Measurements from ENCODE around the gene CSMD2. TPM values are rescaled to one million over a fixed set of nuclear protein-coding genes. Genes with fewer than 3 reads are reported as not detected.

CSMD2 gene
- total RNA-seq, 2 experiments from 2014 or later = not detected

DNA sequence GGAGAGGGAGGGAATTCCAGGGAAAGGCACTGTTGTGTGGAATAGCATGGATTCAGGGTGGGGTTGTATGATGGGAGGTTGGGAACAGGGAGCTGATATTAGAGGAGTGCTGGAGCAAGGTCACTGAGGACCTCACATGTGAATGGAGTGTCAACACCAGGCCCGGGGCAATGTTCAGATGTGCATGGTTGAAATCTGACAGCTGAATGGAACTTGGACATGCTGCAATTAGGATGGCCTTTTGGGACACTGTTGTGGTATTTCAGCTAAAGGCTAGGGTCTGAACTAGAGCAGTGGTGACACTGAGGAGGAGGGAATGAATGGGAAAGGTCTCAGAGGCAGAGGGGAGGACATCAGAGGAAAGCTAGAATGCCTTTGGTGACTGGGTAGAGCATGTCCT lies 667.6 kb downstream of the CSMD2 start:
- Histone ChIP-seq H3K4me2 (ENCODE audit: low read length) (no peak overlapping the region), H4K20me1 (ENCODE audit: insufficient read depth, low read length) (no peaks in the 10 kb centered on the region), H3K4me1 (ENCODE audit: insufficient read depth, low read length, poor library complexity, severe bottlenecking) (peaks cover 8% of the 10 kb centered on the region), H3K9me2 (ENCODE audit: insufficient read depth, low read length) (no peaks in the 10 kb centered on the region), H3K27ac (ENCODE audit: low read depth, low read length, poor library complexity, severe bottlenecking) (no peak overlapping the region), H3K79me2 (ENCODE audit: insufficient read depth, low read depth, low read length) (no peaks in the 10 kb centered on the region), H2AFZ (ENCODE audit: low read length) (no peak overlapping the region), H3K36me3 (ENCODE audit: insufficient read depth, low read length) (no peaks in the 10 kb centered on the region), H3K9me3 (ENCODE audit: low read length) (no peaks in the 10 kb centered on the region), H3K4me3 (ENCODE audit: low read depth, low read length, poor library complexity, severe bottlenecking) (no peak overlapping the region)
- intact Hi-C loops (cut with micrococcal nuclease; ENCODE audit: unreplicated experiment) = no loop called here
- TF ChIP-seq CTCF (conservative IDR thresholded peaks at IDR 0.05; ENCODE audit: low read length) (no peak), EZH2phosphoT487 (IDR thresholded peaks at IDR 0.05; ENCODE audit: borderline replicate concordance, low read depth, low read length) (no peak)
- POLR2A ChIA-PET = no interaction called here
- no TSS peak for BruUV-seq (replicated peaks)
- CTCF ChIA-PET (ENCODE audit: unreplicated experiment) = no interaction called here
- no peak for DNase-seq (ENCODE audit: low spot score)

DNA sequence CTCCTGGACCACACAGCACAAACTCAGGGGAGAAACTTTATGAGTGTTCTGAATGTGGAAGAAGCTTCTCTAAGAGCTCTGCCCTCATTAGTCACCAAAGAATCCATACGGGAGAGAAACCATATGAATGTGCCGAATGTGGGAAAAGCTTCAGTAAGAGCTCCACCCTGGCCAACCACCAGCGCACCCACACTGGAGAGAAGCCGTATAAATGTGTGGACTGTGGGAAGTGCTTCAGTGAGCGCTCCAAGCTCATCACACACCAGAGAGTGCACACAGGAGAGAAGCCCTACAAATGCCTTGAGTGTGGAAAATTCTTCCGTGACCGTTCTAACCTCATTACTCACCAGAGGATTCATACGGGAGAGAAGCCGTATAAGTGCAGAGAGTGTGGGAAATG lies 670.1 kb downstream of the CSMD2 start:
- Histone ChIP-seq H3K9me3 (ENCODE audit: low read length) (no peaks in the 10 kb centered on the region), H3K9me2 (ENCODE audit: insufficient read depth, low read length) (no peaks in the 10 kb centered on the region), H3K4me1 (ENCODE audit: insufficient read depth, low read length, poor library complexity, severe bottlenecking) (no peaks in the 10 kb centered on the region), H3K36me3 (ENCODE audit: insufficient read depth, low read length) (no peaks in the 10 kb centered on the region), H2AFZ (ENCODE audit: low read length) (no peak overlapping the region), H3K4me2 (ENCODE audit: low read length) (no peak overlapping the region), H3K27ac (ENCODE audit: low read depth, low read length, poor library complexity, severe bottlenecking) (no peak overlapping the region), H4K20me1 (ENCODE audit: insufficient read depth, low read length) (no peaks in the 10 kb centered on the region), H3K4me3 (ENCODE audit: low read depth, low read length, poor library complexity, severe bottlenecking) (no peak overlapping the region), H3K79me2 (ENCODE audit: insufficient read depth, low read depth, low read length) (no peaks in the 10 kb centered on the region)
- ChIA-PET POLR2A (no interaction called here), CTCF (ENCODE audit: unreplicated experiment) (no interaction called here)
- BruUV-seq (replicated peaks) = no TSS peak
- intact Hi-C loops (cut with micrococcal nuclease; ENCODE audit: unreplicated experiment) = no loop called here
- no peak for TF ChIP-seq EZH2phosphoT487 (IDR thresholded peaks at IDR 0.05; ENCODE audit: borderline replicate concordance, low read depth, low read length)
- TF ChIP-seq CTCF (conservative IDR thresholded peaks at IDR 0.05; ENCODE audit: low read length) = no peak
- no peak for DNase-seq (ENCODE audit: low spot score)

DNA sequence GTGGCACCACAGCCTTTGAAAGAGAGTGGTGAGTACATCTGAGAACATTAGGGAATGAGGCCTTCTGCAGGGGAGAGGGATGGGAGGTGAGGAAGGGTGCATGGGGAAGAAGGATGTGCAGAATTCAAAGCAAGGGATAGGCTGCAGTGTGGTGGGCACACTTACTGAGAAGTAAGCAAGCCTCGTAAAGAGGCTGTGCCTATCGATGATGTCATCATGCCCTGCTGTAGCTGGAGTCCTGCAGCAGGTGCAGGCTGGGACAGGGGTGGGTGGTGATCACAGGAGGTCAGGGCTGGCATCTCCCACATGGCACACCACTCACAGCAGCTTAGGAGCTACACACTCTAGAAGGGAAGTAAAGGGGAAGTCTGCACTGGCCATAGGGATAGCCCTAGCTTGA lies 676.4 kb downstream of the CSMD2 start:
- POLR2A ChIA-PET = no interaction called here
- Histone ChIP-seq H3K9me2 (ENCODE audit: insufficient read depth, low read length) (no peaks in the 10 kb centered on the region), H3K4me1 (ENCODE audit: insufficient read depth, low read length, poor library complexity, severe bottlenecking) (no peaks in the 10 kb centered on the region), H3K4me2 (ENCODE audit: low read length) (no peak overlapping the region), H3K27ac (ENCODE audit: low read depth, low read length, poor library complexity, severe bottlenecking) (no peak overlapping the region), H3K9me3 (ENCODE audit: low read length) (no peaks in the 10 kb centered on the region), H3K36me3 (ENCODE audit: insufficient read depth, low read length) (no peaks in the 10 kb centered on the region), H3K4me3 (ENCODE audit: low read depth, low read length, poor library complexity, severe bottlenecking) (no peak overlapping the region), H2AFZ (ENCODE audit: low read length) (no peak overlapping the region), H4K20me1 (ENCODE audit: insufficient read depth, low read length) (no peaks in the 10 kb centered on the region), H3K79me2 (ENCODE audit: insufficient read depth, low read depth, low read length) (no peaks in the 10 kb centered on the region)
- CTCF ChIA-PET (ENCODE audit: unreplicated experiment) = no interaction called here
- intact Hi-C loops (cut with micrococcal nuclease; ENCODE audit: unreplicated experiment) = no loop called here
- no peak for DNase-seq (ENCODE audit: low spot score)
- no TSS peak for BruUV-seq (replicated peaks)
- TF ChIP-seq EZH2phosphoT487 (IDR thresholded peaks at IDR 0.05; ENCODE audit: borderline replicate concordance, low read depth, low read length) = no peak
